ENCODE data around the gene ANG.

Gene ANG

GRCh38 chr14:20679907-20680306 is 8.7 kb upstream of the ANG start:
- DNase-seq, result peak; percentile 20

DNA sequence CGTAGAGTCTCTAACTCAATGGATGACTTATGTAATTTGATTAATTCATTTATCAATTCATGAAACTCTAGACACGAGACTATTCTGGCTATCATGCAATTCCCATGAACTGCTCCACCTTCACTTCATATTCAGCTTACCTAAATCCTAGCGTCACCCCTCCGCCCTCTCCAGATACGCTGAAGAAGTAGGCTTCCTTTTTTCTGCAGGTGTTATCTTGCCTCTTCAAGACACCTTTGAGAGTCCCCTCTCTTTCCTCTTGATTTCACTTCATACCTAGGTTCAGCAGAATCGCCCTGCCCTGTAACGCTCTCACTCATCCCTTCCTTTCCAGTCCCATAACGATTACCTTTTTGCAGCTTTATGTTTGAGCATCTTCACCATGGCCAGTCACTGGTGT is 8.2 kb upstream of the ANG start:
- DNase-seq, result no peak

GRCh38 chr14:20680843-20681347 is 7.7 kb upstream of the ANG start:
- no peak for DNase-seq

DNA sequence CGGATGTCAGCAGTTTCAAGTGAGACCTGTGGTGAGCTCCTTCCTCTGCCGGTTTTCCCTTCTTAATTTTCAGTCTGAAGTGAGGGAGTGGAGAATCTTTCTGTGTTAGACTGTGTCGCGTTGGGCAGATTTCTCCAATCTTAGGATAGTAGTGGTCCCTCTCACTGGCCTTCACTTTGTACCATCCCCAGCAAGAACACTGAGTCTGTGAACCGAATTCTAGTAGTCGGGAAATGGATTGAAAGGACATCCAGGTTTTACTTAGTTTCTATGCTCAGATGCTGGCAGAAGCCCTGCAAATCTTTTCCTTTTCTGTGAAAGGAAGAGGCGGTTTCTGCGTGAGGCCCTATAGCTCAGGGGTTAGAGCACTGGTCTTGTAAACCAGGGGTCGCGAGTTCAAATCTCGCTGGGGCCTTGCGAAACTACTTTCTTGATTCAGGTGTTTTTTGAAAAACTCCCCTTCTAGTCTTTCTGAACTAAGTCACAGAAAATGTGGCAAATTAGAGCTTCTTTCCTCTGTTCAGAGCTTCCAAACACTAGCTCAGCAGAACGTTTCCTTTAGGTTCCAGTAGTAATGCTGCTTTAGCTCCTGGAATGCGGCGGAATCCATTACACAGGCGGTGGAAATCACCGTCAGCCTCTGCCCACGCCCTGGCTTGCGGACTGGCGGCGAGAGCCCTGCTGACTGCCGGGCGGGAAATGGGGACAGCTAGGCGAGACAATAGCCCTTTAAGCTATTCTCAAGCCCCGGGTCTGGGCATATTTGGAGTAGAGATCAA is 7.0 kb upstream of the ANG start:
- peak; percentile 95 for DNase-seq

DNA sequence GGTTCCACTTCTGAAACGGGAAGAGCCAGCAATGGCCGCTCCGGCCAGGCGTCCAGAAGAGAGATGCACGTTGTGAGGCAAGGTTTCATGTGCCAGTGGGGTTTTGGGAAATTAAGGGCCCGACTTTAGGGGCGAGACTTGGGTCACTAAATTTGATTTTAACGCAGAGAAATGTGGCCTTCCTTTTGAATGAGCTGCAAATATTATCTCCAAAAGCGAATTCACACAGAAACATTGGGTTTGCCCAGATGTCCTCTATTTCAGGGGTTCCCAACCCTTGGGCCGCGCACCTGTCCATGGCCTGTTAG is 6.5 kb upstream of the ANG start:
- DNase-seq, result no peak

DNA sequence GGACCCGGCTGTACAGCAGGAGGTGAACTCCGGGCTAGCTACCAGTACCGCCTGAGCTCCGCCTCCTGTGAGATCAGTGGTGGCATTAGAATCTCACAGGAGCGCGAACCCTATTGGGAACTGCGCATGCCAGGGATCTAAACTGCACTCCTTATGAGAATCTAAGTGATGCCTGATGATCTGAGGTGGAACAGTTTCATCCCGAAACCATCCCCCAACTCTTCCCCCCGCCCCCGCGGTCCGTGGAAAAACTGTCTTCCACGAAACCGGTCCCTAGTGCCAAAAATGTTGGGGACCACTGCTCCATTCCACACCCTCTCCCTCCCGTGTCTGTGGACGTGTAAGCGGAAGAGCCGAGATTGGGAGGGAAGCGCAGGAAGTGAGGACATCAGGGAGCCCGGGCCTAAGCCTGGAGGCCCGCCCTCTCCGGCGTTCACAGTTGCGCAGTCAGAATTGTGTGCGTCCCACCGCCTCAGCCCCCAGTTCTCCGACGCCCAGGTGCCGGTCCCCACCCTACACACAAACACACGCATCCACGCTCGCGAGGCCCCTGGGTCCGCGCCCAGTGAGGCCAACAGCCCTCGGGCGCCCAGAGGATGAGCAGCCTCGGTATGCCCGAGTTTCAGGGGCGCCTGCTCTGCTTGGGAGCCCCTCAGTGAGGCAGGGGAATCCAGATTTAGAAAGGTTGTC is 6.0 kb upstream of the ANG start:
- DNase-seq, result peak; percentile 88

GRCh38 chr14:20683125-20683890 is 5.3 kb upstream of the ANG start:
- DNase-seq, result peak; percentile 91

GRCh38 chr14:20683891-20684661 is 4.5 kb upstream of the ANG start, which contains the start of gene RNASE4:
TSS of gene RNASE4 (plus strand) at chr14:20684560. CDS start at chr14:20699372, 14,812 bp downstream.
- DNase-seq, result peak; percentile 92

- no peak for DNase-seq
Measured at GRCh38 chr14:20684662-20685456, 3.7 kb upstream of the ANG start.

- DNase-seq, result no peak
Measured at GRCh38 chr14:20686386-20687143, 2.0 kb upstream of the ANG start.

- no peak for DNase-seq
Measured at GRCh38 chr14:20687362-20688166, 1.0 kb upstream of the ANG start.

DNA sequence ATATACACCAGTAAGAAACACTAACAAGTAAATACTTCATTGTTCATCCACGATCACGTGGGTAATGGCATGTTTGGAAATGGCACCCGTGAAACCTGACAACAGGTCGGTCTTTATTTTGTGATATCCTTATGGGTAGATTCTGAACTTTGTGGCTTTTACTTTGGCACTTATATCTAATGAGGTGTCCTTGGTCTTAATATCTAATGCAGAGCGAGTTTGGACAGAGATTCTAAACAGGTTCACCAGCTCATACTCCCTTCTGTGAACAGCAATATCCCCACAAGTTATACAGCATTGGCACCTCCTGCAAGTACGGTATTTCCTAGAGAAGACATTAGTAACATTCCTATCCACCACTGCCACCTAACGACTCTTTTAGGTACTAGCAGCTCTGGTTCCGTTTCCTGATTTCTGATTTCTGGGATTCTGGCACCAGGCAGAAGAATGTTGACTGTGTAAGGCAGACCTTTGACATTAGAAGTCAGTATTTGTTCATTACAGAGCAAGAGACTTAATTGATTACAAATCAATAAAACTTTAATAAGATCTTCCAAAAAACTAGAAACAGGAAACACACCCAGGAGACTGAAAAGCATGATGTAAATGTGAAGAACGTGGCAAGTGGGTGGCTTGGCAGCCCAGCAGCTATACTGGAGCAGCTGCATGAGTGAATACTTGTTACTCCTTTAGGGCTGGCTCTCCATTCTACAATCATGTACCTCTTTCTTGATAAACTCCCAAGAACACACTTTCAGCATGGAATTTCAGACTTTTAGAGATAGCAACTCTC is 2.5 kb downstream of the ANG start:
- peak; percentile 81 for DNase-seq

GRCh38 chr14:20692116-20692751 is 3.7 kb downstream of the ANG start:
- no peak for DNase-seq

- no peak for DNase-seq
Measured at GRCh38 chr14:20696764-20697163, 8.2 kb downstream of the ANG start.

DNA sequence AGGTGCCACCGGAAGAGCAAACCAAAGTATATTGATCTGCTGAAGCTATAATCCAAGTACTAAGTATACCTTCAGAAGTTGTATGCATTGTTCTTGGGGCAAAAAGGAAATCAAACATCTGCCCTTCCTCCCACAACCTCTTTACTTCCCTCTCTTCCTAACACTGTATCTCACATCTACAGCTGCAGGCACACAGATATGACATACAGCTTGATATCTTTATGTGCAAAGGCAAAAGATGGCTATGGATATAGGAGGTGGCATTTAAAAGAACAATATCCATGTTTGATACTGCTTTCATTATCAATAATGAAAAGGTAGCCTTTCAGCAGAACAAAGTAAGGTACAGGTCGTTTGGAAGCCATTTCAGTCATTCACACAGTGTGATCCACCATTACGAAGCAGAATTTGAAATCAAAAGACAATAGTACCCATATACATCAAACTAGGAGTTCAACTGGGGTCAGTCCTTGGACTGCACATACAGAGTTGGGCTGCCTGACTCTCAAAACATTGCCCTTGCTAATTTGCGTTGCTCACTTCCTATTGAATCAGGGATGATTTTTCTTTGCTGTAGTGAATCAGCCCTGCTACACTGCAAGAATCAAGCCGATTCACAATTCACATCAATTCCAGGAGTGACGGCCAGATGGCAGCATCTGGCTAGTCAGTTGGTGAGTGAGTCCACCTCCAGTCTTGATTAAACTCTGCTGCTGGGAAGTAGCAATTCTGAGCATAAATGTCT is 8.9 kb downstream of the ANG start:
- peak; percentile 73 for DNase-seq

DNA sequence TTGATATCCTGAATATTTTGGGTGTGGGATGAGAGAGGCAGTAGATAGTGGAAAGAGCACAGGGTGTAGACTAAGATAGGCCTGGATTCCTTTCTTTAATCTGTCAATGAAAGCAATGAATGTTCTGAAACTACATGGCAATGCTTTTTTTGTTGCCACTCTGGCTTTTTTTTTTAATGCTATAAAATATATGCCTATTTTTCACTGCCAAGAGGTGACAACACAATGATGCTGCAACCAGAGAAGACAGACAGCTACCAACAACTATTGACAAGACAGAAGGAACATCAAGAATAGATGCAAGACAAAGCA is 9.4 kb downstream of the ANG start:
- DNase-seq, result no peak

DNA sequence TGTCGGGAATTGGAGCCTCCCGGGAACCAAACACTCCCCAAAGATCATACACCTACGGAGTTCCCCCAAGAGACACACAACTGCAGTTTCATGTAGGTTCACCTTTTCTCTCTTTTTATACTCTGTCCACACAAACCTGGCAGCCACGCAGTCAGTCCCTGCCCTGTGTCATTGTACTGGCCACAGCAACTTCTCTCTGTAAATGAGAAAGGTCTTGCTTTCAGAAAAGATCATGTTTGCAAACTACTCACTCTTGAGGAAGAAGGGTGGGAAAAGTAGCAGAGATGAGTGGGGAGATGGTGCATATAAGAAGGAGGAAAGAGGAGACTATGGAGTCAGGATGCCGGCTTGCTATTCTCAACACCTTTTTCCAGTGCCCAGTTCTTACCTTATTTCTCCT is 10.4 kb downstream of the ANG start:
- DNase-seq, result no peak

- no peak for DNase-seq
Measured at GRCh38 chr14:20699931-20700330, 11.4 kb downstream of the ANG start.

Data from CD4-positive, alpha-beta T cell treated with Interleukin-17A for 1 hour (primary cell).